ENCODE data around the gene ARID1A.

ARID1A gene

GRCh38 chr1:26779098-26779668 is 83.4 kb downstream of the ARID1A start:
- TF ChIP-seq CTCF (conservative IDR thresholded peaks at IDR 0.05; ENCODE audit: low read length) (no peak), EZH2phosphoT487 (IDR thresholded peaks at IDR 0.05; ENCODE audit: borderline replicate concordance) (no peak)
- Histone ChIP-seq H3K4me1 (ENCODE audit: insufficient read depth, low read length, poor library complexity, severe bottlenecking) (peaks cover 11% of the 10 kb centered on the region), H3K9me2 (replicated peaks; ENCODE audit: low read depth, low read length) (no peaks in the 10 kb centered on the region), H3K27me3 (ENCODE audit: insufficient read depth, low read length, poor library complexity, severe bottlenecking) (no peaks in the 10 kb centered on the region), H3K4me3 (ENCODE audit: low read length, poor library complexity, severe bottlenecking) (no peak overlapping the region), H3K36me3 (ENCODE audit: insufficient read depth, low read length) (peaks cover 86% of the 10 kb centered on the region), H3K79me2 (ENCODE audit: insufficient read depth, low read length) (peaks cover 5% of the 10 kb centered on the region; the same call in 1 of the 2 replicates), H3K9me3 (ENCODE audit: insufficient read depth, low read depth, low read length) (no peaks in the 10 kb centered on the region), H3F3A (ENCODE audit: low read depth) (no peaks in the 10 kb centered on the region), H3K4me2 (ENCODE audit: low read depth, low read length, poor library complexity, severe bottlenecking) (no peak overlapping the region), H3K9ac (ENCODE audit: low read depth, low read length, poor library complexity, severe bottlenecking) (no peak overlapping the region), H4K20me1 (ENCODE audit: insufficient read depth, low read length, poor library complexity, severe bottlenecking) (peaks cover 11% of the 10 kb centered on the region), H2AFZ (ENCODE audit: low read length) (no peak overlapping the region)

- no peaks in the 10 kb centered on the region for H3K27me3 ChIP-seq (ENCODE audit: insufficient read depth, low read length, poor library complexity, severe bottlenecking)
- H3K9me3 ChIP-seq (ENCODE audit: insufficient read depth, low read depth, low read length) = no peaks in the 10 kb centered on the region
- no peak overlapping the region for H3K4me2 ChIP-seq (ENCODE audit: low read depth, low read length, poor library complexity, severe bottlenecking)
- H3K4me3 ChIP-seq (ENCODE audit: low read length, poor library complexity, severe bottlenecking) = no peak overlapping the region
- no peaks in the 10 kb centered on the region for H3F3A ChIP-seq (ENCODE audit: low read depth)
- H3K4me1 ChIP-seq (ENCODE audit: insufficient read depth, low read length, poor library complexity, severe bottlenecking) = peaks cover 24% of the 10 kb centered on the region
- peaks cover 11% of the 10 kb centered on the region for H4K20me1 ChIP-seq (ENCODE audit: insufficient read depth, low read length, poor library complexity, severe bottlenecking)
- H3K9ac ChIP-seq (ENCODE audit: low read depth, low read length, poor library complexity, severe bottlenecking) = no peak overlapping the region
- TF ChIP-seq EZH2phosphoT487 (IDR thresholded peaks at IDR 0.05; ENCODE audit: borderline replicate concordance) (no peak), CTCF (conservative IDR thresholded peaks at IDR 0.05; ENCODE audit: low read length) (no peak)
- no peak overlapping the region for H2AFZ ChIP-seq (ENCODE audit: low read length)
- H3K79me2 ChIP-seq (ENCODE audit: insufficient read depth, low read length) = peaks cover 5% of the 10 kb centered on the region; the same call in 1 of the 2 replicates
- H3K36me3 ChIP-seq (ENCODE audit: insufficient read depth, low read length) = peaks cover 74% of the 10 kb centered on the region
- H3K9me2 ChIP-seq (replicated peaks; ENCODE audit: low read depth, low read length) = no peaks in the 10 kb centered on the region
Measured at GRCh38 chr1:26780344-26780957, 84.6 kb downstream of the ARID1A start.

GRCh38 chr1:26781206-26781825 is 85.5 kb downstream of the ARID1A start:
- no peak overlapping the region for H3K9ac ChIP-seq (ENCODE audit: low read depth, low read length, poor library complexity, severe bottlenecking)
- TF ChIP-seq CTCF (conservative IDR thresholded peaks at IDR 0.05; ENCODE audit: low read length) (no peak), EZH2phosphoT487 (IDR thresholded peaks at IDR 0.05; ENCODE audit: borderline replicate concordance) (no peak)
- H4K20me1 ChIP-seq (ENCODE audit: insufficient read depth, low read length, poor library complexity, severe bottlenecking) = peaks cover 11% of the 10 kb centered on the region
- no peaks in the 10 kb centered on the region for H3K27me3 ChIP-seq (ENCODE audit: insufficient read depth, low read length, poor library complexity, severe bottlenecking)
- H3K4me1 ChIP-seq (ENCODE audit: insufficient read depth, low read length, poor library complexity, severe bottlenecking) = peaks cover 33% of the 10 kb centered on the region
- H3K4me3 ChIP-seq (ENCODE audit: low read length, poor library complexity, severe bottlenecking) = no peak overlapping the region
- no peak overlapping the region for H2AFZ ChIP-seq (ENCODE audit: low read length)
- peaks cover 5% of the 10 kb centered on the region; the same call in 1 of the 2 replicates for H3K79me2 ChIP-seq (ENCODE audit: insufficient read depth, low read length)
- no peaks in the 10 kb centered on the region for H3K9me2 ChIP-seq (replicated peaks; ENCODE audit: low read depth, low read length)
- H3K36me3 ChIP-seq (ENCODE audit: insufficient read depth, low read length) = peaks cover 66% of the 10 kb centered on the region; the same call in 1 of the 2 replicates
- H3K4me2 ChIP-seq (ENCODE audit: low read depth, low read length, poor library complexity, severe bottlenecking) = no peak overlapping the region
- peaks cover under 1% of the 10 kb centered on the region for H3F3A ChIP-seq (ENCODE audit: low read depth)
- H3K9me3 ChIP-seq (ENCODE audit: insufficient read depth, low read depth, low read length) = no peaks in the 10 kb centered on the region
